ENCODE results near the gene RTN4RL1. TPM values are rescaled to one million over a fixed set of nuclear protein-coding genes. Genes with fewer than 3 reads are reported as not detected.

The RTN4RL1 gene
- total RNA-seq, 4 donors from 2014 or later = 0.50 to 0.86 (median 0.67) TPM

DNA sequence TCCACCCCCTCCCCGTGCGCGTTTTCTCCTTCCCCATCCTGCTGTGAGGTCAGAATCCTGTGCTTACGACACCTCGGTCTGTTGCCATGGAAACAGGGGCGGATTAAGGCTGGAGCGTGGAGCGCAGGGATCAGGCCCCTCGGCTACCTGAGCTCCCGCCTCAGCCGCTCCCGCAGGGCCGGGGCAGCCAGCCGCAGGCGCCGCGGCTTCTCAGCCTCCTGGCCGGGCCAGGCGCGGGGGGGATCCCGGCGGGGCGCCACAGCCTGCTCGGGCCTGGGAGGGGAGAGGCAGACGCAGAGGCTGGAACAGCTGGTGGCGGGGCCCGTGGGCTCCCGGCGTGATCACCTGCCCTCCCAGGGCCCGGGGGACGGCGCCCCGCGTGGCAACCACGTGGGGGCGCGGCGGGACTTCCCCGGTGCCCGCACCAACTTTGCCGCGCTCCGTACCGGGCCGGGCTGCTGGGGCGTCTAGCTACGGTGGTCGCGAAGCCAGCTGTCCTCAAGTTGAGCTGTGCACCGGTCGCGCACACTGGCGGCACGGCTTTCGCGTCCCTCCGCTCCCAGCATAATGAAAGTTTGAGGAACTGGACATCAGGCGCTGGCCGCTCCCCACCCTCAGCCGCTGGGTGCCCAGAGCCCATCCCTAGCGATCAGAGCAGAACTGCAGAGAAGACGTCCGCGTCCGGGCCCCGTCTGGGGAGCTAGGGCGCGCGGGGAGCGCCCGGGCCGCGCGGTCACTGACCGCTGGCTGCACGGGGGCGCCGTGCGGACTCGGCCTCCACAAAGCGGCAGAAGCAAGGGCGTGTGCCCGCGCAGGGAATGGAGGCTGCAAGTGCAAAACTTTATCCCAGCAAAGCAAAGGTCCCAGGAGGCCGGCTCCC is 1.2 kb downstream of the RTN4RL1 start:
- TF ChIP-seq, protein P1, sequence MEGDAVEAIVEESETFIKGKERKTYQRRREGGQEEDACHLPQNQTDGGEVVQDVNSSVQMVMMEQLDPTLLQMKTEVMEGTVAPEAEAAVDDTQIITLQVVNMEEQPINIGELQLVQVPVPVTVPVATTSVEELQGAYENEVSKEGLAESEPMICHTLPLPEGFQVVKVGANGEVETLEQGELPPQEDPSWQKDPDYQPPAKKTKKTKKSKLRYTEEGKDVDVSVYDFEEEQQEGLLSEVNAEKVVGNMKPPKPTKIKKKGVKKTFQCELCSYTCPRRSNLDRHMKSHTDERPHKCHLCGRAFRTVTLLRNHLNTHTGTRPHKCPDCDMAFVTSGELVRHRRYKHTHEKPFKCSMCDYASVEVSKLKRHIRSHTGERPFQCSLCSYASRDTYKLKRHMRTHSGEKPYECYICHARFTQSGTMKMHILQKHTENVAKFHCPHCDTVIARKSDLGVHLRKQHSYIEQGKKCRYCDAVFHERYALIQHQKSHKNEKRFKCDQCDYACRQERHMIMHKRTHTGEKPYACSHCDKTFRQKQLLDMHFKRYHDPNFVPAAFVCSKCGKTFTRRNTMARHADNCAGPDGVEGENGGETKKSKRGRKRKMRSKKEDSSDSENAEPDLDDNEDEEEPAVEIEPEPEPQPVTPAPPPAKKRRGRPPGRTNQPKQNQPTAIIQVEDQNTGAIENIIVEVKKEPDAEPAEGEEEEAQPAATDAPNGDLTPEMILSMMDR (IDR thresholded peaks at IDR 0.05) = no peak
- TF ChIP-seq POLR2AphosphoS5 (IDR thresholded peaks at IDR 0.05) (no peak), EP300 (IDR thresholded peaks at IDR 0.05) (no peak), POLR2A (IDR thresholded peaks at IDR 0.05; ENCODE audit: low read depth) (no peak)
- Histone ChIP-seq H3K4me1 (peaks cover 25 to 40% (median 37%) of the 10 kb centered on the region in 4 donors), H3K4me3 (peak overlapping the region; percentile 53 to 65 (median 60)), H3K27ac (replicated peaks in 1 of 4) (peak overlapping the region in 1 of 4 donors; percentile 6), H3K36me3 (no peaks in the 10 kb centered on the region), H3K27me3 (peaks cover 10 to 66% (median 19%) of the 10 kb centered on the region in 4 donors), H3K9me3 (no peaks in the 10 kb centered on the region)
- intact Hi-C loops (cut with DNase I) = no loop called here
- WGBS = 2% methylated on average over 12 of the region's 85 CpGs
- no peak for DNase-seq (ENCODE audit: extremely low spot score)

DNA sequence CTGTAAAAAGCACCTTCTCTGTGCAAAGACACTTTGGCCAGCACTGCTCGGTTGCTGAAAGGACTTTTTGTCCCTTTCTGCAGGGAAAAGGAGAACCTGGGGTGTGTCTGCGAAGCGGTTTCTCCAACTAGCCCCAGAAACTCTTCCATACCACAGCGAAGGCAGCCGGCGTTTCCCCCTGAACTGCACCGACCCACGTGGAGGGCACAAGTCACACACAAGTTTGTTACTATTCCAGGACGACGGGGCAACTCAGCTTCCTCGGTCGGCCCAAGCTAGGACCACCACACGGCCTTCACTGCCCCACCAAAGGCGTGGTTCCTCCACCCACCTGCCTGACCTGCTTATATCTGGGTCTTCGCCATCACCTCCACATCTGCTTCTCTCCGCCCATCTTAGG is 1.9 kb downstream of the RTN4RL1 start:
- Histone ChIP-seq H3K4me1 (peaks cover 25 to 40% (median 37%) of the 10 kb centered on the region in 4 donors), H3K36me3 (no peaks in the 10 kb centered on the region), H3K27me3 (peaks cover 10 to 66% (median 19%) of the 10 kb centered on the region in 4 donors), H3K27ac (replicated peaks in 1 of 4) (no peak overlapping the region), H3K9me3 (no peaks in the 10 kb centered on the region), H3K4me3 (peak overlapping the region in 2 of 4 donors; percentile 53 to 62)
- TF ChIP-seq EP300 (IDR thresholded peaks at IDR 0.05) = no peak
- intact Hi-C loops (cut with DNase I) = no loop called here
- WGBS = 48% methylated on average over 16 of the region's 16 CpGs
- no peak for DNase-seq (ENCODE audit: extremely low spot score)

DNA sequence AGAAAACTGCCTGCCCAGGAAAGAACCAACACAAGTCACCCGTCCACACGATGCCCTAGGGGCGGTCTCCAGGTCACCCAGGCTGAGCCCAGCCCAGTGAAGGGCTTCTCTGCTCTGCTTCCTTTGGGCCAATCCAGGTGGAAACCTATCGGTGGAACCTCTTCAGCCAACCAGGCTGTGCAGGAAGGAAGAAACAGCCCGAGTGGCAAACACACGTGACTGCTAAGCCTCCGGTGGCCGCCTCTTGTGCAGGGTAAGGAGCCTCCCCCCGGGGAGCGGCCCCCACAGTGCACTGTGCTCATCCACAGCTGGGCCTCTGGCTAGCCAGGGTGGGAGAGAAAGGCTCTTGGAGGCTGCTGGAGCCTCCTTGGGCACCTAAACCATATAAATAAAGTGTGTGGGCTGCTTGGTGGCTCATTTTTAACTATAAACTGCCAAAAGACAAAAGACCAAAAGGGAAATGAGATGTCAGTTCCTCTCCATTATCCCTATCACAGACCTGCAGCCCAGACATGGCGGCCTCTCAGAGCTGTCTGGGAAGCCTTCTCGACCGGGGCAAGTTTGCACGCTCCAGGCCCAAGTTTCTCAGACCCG is 2.4 kb downstream of the RTN4RL1 start:
- WGBS = 90% methylated on average over 13 of the region's 15 CpGs
- no peak for DNase-seq (ENCODE audit: extremely low spot score)
- no peak overlapping the region for H3K4me3 ChIP-seq
- intact Hi-C loops (cut with DNase I) = no loop called here
- H3K4me1 ChIP-seq = peaks cover 25 to 40% (median 37%) of the 10 kb centered on the region in 4 donors
- no peaks in the 10 kb centered on the region for H3K9me3 ChIP-seq
- TF ChIP-seq, protein P1 (IDR thresholded peaks at IDR 0.05) = no peak
- TF ChIP-seq POLR2AphosphoS5 (IDR thresholded peaks at IDR 0.05) = no peak
- TF ChIP-seq POLR2A (IDR thresholded peaks at IDR 0.05; ENCODE audit: low read depth) = no peak
- no peak for TF ChIP-seq EP300 (IDR thresholded peaks at IDR 0.05)
- H3K27ac ChIP-seq (replicated peaks in 1 of 4) = no peak overlapping the region
- peaks cover 10 to 66% (median 19%) of the 10 kb centered on the region in 4 donors for H3K27me3 ChIP-seq
- H3K36me3 ChIP-seq = no peaks in the 10 kb centered on the region

DNA sequence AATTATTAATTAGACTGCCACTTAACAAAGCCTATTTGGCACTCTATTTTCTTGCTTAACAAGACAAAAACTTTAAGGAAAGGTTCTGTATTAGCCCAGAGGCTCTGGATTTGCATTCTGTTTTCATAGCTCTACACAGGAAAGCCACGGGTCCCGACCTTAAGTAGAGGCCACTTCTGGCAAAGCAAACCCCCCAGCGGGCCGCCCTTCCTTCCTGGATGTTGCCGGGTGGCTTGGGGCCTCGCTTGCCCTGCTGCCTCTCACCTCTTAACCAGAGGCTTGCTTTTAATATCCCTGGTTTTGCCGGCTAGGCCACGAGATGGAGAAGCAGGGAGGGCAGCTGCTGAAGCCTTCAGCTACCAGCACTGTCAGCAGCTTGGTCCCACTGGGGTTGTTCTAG is 4.4 kb downstream of the RTN4RL1 start:
- TF ChIP-seq EP300 (IDR thresholded peaks at IDR 0.05) = no peak
- TF ChIP-seq, protein P1 (IDR thresholded peaks at IDR 0.05) = no peak
- no peak for TF ChIP-seq POLR2AphosphoS5 (IDR thresholded peaks at IDR 0.05)
- TF ChIP-seq POLR2A (IDR thresholded peaks at IDR 0.05; ENCODE audit: low read depth) = no peak
- Histone ChIP-seq H3K9me3 (no peaks in the 10 kb centered on the region), H3K4me3 (no peak overlapping the region), H3K36me3 (no peaks in the 10 kb centered on the region), H3K27ac (replicated peaks in 1 of 4) (no peak overlapping the region), H3K27me3 (peaks cover 10 to 61% (median 18%) of the 10 kb centered on the region in 4 donors), H3K4me1 (peaks cover 24 to 31% (median 30%) of the 10 kb centered on the region in 4 donors)
- intact Hi-C loops (cut with DNase I) = no loop called here
- WGBS = 65% methylated on average over 8 of the region's 8 CpGs
- no peak for DNase-seq (ENCODE audit: extremely low spot score)

DNA sequence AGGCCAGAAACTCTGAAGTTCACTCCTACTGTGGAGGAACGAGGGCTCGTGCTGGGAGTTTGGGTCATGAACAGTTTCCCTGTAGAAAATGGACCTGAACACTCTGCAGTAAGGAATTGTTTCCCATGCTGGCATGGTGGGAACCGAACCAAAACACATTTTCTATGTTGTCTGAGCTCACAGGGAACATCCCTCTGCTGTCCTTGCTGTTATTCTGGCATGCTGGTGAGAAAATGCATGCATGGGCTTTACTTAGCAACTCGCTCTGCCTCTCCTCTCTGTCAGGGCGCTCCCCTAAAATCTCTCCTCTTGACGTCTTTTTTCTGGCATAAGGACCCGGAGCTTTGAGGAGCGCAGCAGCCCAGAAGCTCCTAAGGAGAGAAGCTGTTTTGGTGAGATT is 5.4 kb downstream of the RTN4RL1 start:
- WGBS = 70% methylated on average over 7 of the region's 8 CpGs
- Histone ChIP-seq H3K9me3 (no peaks in the 10 kb centered on the region), H3K27ac (replicated peaks in 1 of 4) (no peak overlapping the region), H3K27me3 (peaks cover 6 to 52% (median 11%) of the 10 kb centered on the region in 4 donors), H3K36me3 (no peaks in the 10 kb centered on the region), H3K4me1 (peaks cover 15 to 21% (median 20%) of the 10 kb centered on the region in 4 donors), H3K4me3 (no peak overlapping the region)
- intact Hi-C loops (cut with DNase I) = no loop called here
- no peak for DNase-seq (ENCODE audit: extremely low spot score)
- TF ChIP-seq, protein P1 (IDR thresholded peaks at IDR 0.05) = no peak
- TF ChIP-seq EP300 (IDR thresholded peaks at IDR 0.05) (no peak), POLR2AphosphoS5 (IDR thresholded peaks at IDR 0.05) (no peak), POLR2A (IDR thresholded peaks at IDR 0.05; ENCODE audit: low read depth) (no peak)

Data from esophagus muscularis mucosa (tissue), 4 donors.